GM19239 (cell line): Measurements from ENCODE around the gene OSBPL2.
A peak's percentile ranks its signal among the peaks of the same experiment; 100 is the strongest.

Experiments used
- DNase-seq: peaks from one replicate; pipeline ENCODE4 v3.0.0; 2011; ENCODE audit warnings: low spot score; ENCODE audit not compliant: insufficient read length
- FAIRE-seq: peaks from 2 replicates; lab custom pipeline; 2011; peaks lifted over from hg19 to GRCh38; lab: Jason Lieb, UNC

Gene OSBPL2

GRCh38 chr20:62293111-62293784 lies 54.9 kb downstream of the OSBPL2 start:
- DNase-seq (no peak), FAIRE-seq (no peak)

GRCh38 chr20:62293946-62294345 lies 55.6 kb downstream of the OSBPL2 start:
- DNase-seq (no peak), FAIRE-seq (no peak)

- no peak for DNase-seq
- no peak for FAIRE-seq
Measured at GRCh38 chr20:62294516-62294915, 56.2 kb downstream of the OSBPL2 start.

GRCh38 chr20:62296724-62297448 lies 58.6 kb downstream of the OSBPL2 start:
- DNase-seq = no peak
- FAIRE-seq = no peak

- FAIRE-seq = no peak
- DNase-seq = no peak
Measured at GRCh38 chr20:62297449-62298227, 59.3 kb downstream of the OSBPL2 start.

- FAIRE-seq (no peak), DNase-seq (no peak)
Measured at GRCh38 chr20:62298577-62299249, 60.4 kb downstream of the OSBPL2 start.

- DNase-seq (no peak), FAIRE-seq (no peak)
Measured at GRCh38 chr20:62299666-62300236, 61.4 kb downstream of the OSBPL2 start.

- FAIRE-seq (no peak), DNase-seq (no peak)
Measured at GRCh38 chr20:62300319-62300718, 62.0 kb downstream of the OSBPL2 start.

GRCh38 chr20:62301111-62301668 lies 62.9 kb downstream of the OSBPL2 start:
- FAIRE-seq (no peak), DNase-seq (no peak)

GRCh38 chr20:62301773-62302340 lies 63.5 kb downstream of the OSBPL2 start:
- peak; percentile 94 for DNase-seq
- FAIRE-seq = peak; percentile 78

- DNase-seq (peak; percentile 100), FAIRE-seq (peak; percentile 52)
Measured at GRCh38 chr20:62302341-62303061, 64.2 kb downstream of the OSBPL2 start, which contains the start of gene ADRM1. ADRM1 (plus strand) TSS chr20:62302997; CDS start chr20:62303569, 572 bp downstream.

- FAIRE-seq = no peak
- DNase-seq = no peak
Measured at GRCh38 chr20:62303062-62303339, 64.7 kb downstream of the OSBPL2 start.

- no peak for FAIRE-seq
- DNase-seq = no peak
Measured at GRCh38 chr20:62303340-62304226, 65.3 kb downstream of the OSBPL2 start.

- FAIRE-seq (no peak), DNase-seq (no peak)
Measured at GRCh38 chr20:62304331-62305148, 66.2 kb downstream of the OSBPL2 start.

GRCh38 chr20:62305149-62305764 lies 66.9 kb downstream of the OSBPL2 start:
- DNase-seq = no peak
- FAIRE-seq = no peak

- no peak for FAIRE-seq
Measured at GRCh38 chr20:62305765-62306413, 67.6 kb downstream of the OSBPL2 start.

More at GRCh38 chr20:62305765-62306413, 67.6 kb downstream of the OSBPL2 start:
- no peak for DNase-seq
